Ovary (tissue), 9 donors: ENCODE measurements around the gene RALGPS2. TPM values are rescaled to one million over a fixed set of nuclear protein-coding genes. Genes with fewer than 3 reads are reported as not detected.

ENCODE experiments used
- DNase-seq, 5 donors: peaks; one replicate each; pipeline ENCODE4 v3.0.0-alpha.2; 2019 to 2020
- H3K27ac ChIP-seq, 2 donors: fragments of 200-600 bp; one replicate each; pipeline versions ENCODE4 v1.5.1 to v1.8.0; 2019 to 2022
- H3K27me3 ChIP-seq: fragments of 200-600 bp; one replicate; pipeline ENCODE4 v1.8.0; 2022
- H3K36me3 ChIP-seq: fragments of 200-600 bp; sonication (generic); one replicate; pipeline ENCODE4 v1.5.1; 2019
- H3K4me1 ChIP-seq: one replicate; pipeline ENCODE4 v1.8.1; 2013; ENCODE audit warnings: mild to moderate bottlenecking, moderate library complexity; ENCODE audit not compliant: insufficient read depth
- H3K4me3 ChIP-seq: fragments of 200-600 bp; sonication (generic); one replicate; pipeline ENCODE4 v1.5.1; 2017
- H3K9me3 ChIP-seq, 2 donors: fragments of 200-600 bp in 1 of 2; sonication (generic) in 1 of 2; one replicate each; pipeline versions ENCODE4 v1.5.1 to v1.8.1; 2013 to 2019; ENCODE audit warnings: mild to moderate bottlenecking in 1 of 2, moderate library complexity in 1 of 2
- CTCF ChIP-seq, 3 donors: fragments of 450-650 bp in 2 of 3; fragments of 200-600 bp in 1 of 3; IDR thresholded peaks; one replicate each; pipeline versions ENCODE4 v1.5.1 to v1.8.0; 2016 to 2022; ENCODE audit warnings: antibody characterized with exemption in 3 of 3, mild to moderate bottlenecking in 1 of 3
- EP300 ChIP-seq: sonication (generic); formaldehyde crosslinking; IDR thresholded peaks from one replicate; pipeline ENCODE4 v1.6.1; 2017; ENCODE audit warnings: antibody characterized with exemption
- POLR2A ChIP-seq: fragments of 450-650 bp; IDR thresholded peaks from one replicate; pipeline ENCODE4 v1.6.1; 2017; ENCODE audit warnings: antibody characterized with exemption, mild to moderate bottlenecking, moderate library complexity
- WGBS, 3 donors: extraction: QIAGEN DNeasy Blood & Tissue Kit in 1 of 3; methylation state at CpG; one replicate each; pipeline versions ENCODE4 v1.1.5 to v1.1.7; 2013 to 2017; 5-methylcytosine and 5-hydroxymethylcytosine counted together
- intact Hi-C, 4 donors: fragments of 100-400 bp; cut with DNase I; formaldehyde crosslinking; loops; one replicate each; pipeline versions ENCODE4 v1.11.0 to v1.15.1; 2022 to 2023
- polyA plus RNA-seq, 2 donors: library from polyadenylated mRNA; stranded (reverse); fragments of 200-250 nt in 1 of 2; fragments of 350-450 nt in 1 of 2; fragmentation: Illumina TruSeq in 1 of 2; extraction: RNeasy Lipid Tissue Mini Kit (QIAGEN cat#74804) in 1 of 2; gene quantifications; one replicate each; pipeline ENCODE4 v1.2.3, GENCODE V29; 2013 to 2014
- total RNA-seq, 7 donors: library from RNA; depleted of rRNA in 2 of 7; stranded (reverse); fragments of >200 nt in 2 of 7; fragmentation: NEBNext Ultra II Directional in 3 of 7; extraction: Animal tissue kit (Norgen Biotek cat#: 25700) in 3 of 7; gene quantifications; one replicate each; pipeline versions ENCODE4 v1.1.0 to v1.2.4, GENCODE V29; 2016 to 2023
- donor health status: DM: no; HTN: no; CAD: no; lungs with moderate emphysema.
- donor health status: DM: no; HTN: no; CAD: no.
- donor health status: Bipolar disorder and iron deficiency.
- donor health status: DM: yes; HTN: yes; CAD: no.
- donor health status: DM: no; HTN: no; CAD: no.
- donor health status: DM: yes; HTN: yes; CAD: no.

The RALGPS2 gene
- total and polyA plus RNA-seq, 9 donors, result 6.4 to 43.4 (median 25.0) TPM

- Histone ChIP-seq H3K4me3 (no peak overlapping the region), H3K4me1 (peaks cover 1% of the 10 kb centered on the region), H3K27me3 (no peaks in the 10 kb centered on the region), H3K9me3 (no peaks in the 10 kb centered on the region), H3K36me3 (no peaks in the 10 kb centered on the region), H3K27ac (no peak overlapping the region)
- intact Hi-C loops, result no loop called here
- no peak for DNase-seq
- 73 to 75% (median 75%) methylated on average over 4 of the region's 4 CpGs for WGBS, 3 donors
- TF ChIP-seq POLR2A (no peak), EP300 (no peak)
These were observed 14.4 kb downstream of the RALGPS2 start for GRCh38 chr1:178739285-178740045.

- Histone ChIP-seq H3K27me3 (no peaks in the 10 kb centered on the region), H3K27ac (no peak overlapping the region), H3K4me3 (no peak overlapping the region), H3K36me3 (no peaks in the 10 kb centered on the region), H3K4me1 (peaks cover 1% of the 10 kb centered on the region), H3K9me3 (no peaks in the 10 kb centered on the region)
- intact Hi-C loops, result no loop called here
- DNase-seq, result no peak
- TF ChIP-seq POLR2A, result no peak
- TF ChIP-seq EP300, result no peak
- no peak for TF ChIP-seq CTCF (IDR thresholded peaks at IDR 0.05)
- 74 to 87% (median 86%) methylated on average over 1 of the region's 1 CpG for WGBS, 3 donors
These were observed 15.4 kb downstream of the RALGPS2 start for GRCh38 chr1:178740491-178740890.

GRCh38 chr1:178740924-178741323 is 15.9 kb downstream of the RALGPS2 start:
- no peak overlapping the region for H3K27ac ChIP-seq
- intact Hi-C loops, result no loop called here
- no peaks in the 10 kb centered on the region for H3K36me3 ChIP-seq
- H3K9me3 ChIP-seq, result no peaks in the 10 kb centered on the region
- no peak for DNase-seq
- no peak overlapping the region for H3K4me3 ChIP-seq
- TF ChIP-seq EP300 (no peak), CTCF (IDR thresholded peaks at IDR 0.05) (no peak), POLR2A (no peak)
- WGBS, 3 donors, result 96 to 98% (median 96%) methylated on average over 1 of the region's 1 CpG
- peaks cover 1% of the 10 kb centered on the region for H3K4me1 ChIP-seq
- H3K27me3 ChIP-seq, result no peaks in the 10 kb centered on the region

- H3K27me3 ChIP-seq, result no peaks in the 10 kb centered on the region
- TF ChIP-seq CTCF (IDR thresholded peaks at IDR 0.05), result no peak
- no peak for TF ChIP-seq EP300
- TF ChIP-seq POLR2A, result no peak
- peaks cover 1% of the 10 kb centered on the region for H3K4me1 ChIP-seq
- WGBS, 3 donors, result 89 to 93% (median 89%) methylated on average over 2 of the region's 2 CpGs
- no peak overlapping the region for H3K27ac ChIP-seq
- no peak for DNase-seq
- no peaks in the 10 kb centered on the region for H3K36me3 ChIP-seq
- H3K4me3 ChIP-seq, result no peak overlapping the region
- intact Hi-C loops, result no loop called here
- H3K9me3 ChIP-seq, result no peaks in the 10 kb centered on the region
These were observed 18.8 kb downstream of the RALGPS2 start for GRCh38 chr1:178743801-178744200.

GRCh38 chr1:178745260-178745659 is 20.2 kb downstream of the RALGPS2 start:
- Histone ChIP-seq H3K27me3 (no peaks in the 10 kb centered on the region), H3K4me1 (no peaks in the 10 kb centered on the region), H3K36me3 (no peaks in the 10 kb centered on the region), H3K27ac (no peak overlapping the region), H3K4me3 (no peak overlapping the region), H3K9me3 (no peaks in the 10 kb centered on the region)
- intact Hi-C loops, result no loop called here
- no peak for TF ChIP-seq EP300
- 80 to 85% (median 80%) methylated on average over 2 of the region's 2 CpGs for WGBS, 3 donors
- DNase-seq, result no peak
